ENCODE data around the gene PPEF2. TPM values are rescaled to one million over a fixed set of nuclear protein-coding genes. Genes with fewer than 3 reads are reported as not detected.
"Not testable (repeated sequence)": the region's sequence is repeated elsewhere in the genome, so short reads cannot be mapped to it uniquely, and the experiment has no call there.

The PPEF2 gene
- total RNA-seq, 2 experiments from 2014 or later = 0.49 to 0.56 TPM

DNA sequence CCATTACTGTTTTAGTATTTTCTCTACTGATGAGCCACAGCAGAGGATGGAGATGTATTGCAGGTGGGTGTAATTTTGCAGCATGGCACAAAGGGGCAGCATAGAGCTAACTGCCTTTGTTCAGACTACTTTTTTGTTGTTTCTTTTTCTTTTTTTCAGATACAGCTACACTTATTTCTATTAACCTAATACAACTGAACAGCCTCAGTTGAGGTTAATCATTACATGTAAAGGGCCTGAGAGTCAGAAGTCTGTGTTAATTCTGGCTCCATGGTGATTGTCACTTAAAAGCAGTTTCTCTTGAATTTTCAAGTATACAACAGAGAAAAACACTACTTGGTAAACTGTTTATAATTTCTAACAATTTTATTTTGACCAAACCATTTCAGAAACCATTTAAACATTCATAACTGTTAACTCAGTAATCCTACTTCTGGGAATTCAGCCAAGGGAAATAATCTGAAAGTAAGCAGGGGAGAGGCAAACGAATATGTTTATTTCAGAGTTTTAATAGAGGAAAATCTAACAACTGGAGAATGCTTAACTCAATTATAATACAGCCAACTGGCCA, 13.9 kb upstream of the PPEF2 start:
- no peak overlapping the region for H3K27ac ChIP-seq (ENCODE audit: low read depth in 1 of 2, low read length in 2 of 2)
- intact Hi-C loops (cut with DNase I, micrococcal nuclease) = loop anchor here (2.0 to 5.0 kb wide), 2 partner anchors 151 kb away; no protein-coding TSS in a partner anchor
- DNase-seq (peak in 5 of 14 experiments; percentile 20 to 64 (median 45)), ATAC-seq (ENCODE audit: poor library complexity) (peak; percentile 63)
- Mint-ChIP-seq H3K36me3 (ENCODE audit: low read depth) (peaks cover 79% of the 10 kb centered on the region), H3K27ac (no peak overlapping the region), H3K4me3 (no peak overlapping the region), H3K9me3 (peaks cover 3% of the 10 kb centered on the region), H3K27me3 (no peaks in the 10 kb centered on the region), H3K4me1 (ENCODE audit: low read depth) (no peaks in the 10 kb centered on the region)
- H3K4me1 ChIP-seq (ENCODE audit: insufficient read depth, low read length) = no peaks in the 10 kb centered on the region
- no peak overlapping the region for H3K4me3 ChIP-seq (ENCODE audit: low read length)
- no peaks in the 10 kb centered on the region for H3K9me3 ChIP-seq (ENCODE audit: control insufficient read depth in 1 of 2, insufficient read depth in 1 of 2, low read length in 2 of 2)
- H3K27me3 ChIP-seq (ENCODE audit: control insufficient read depth in 1 of 2, insufficient read depth in 2 of 2, low read length in 2 of 2) = no peaks in the 10 kb centered on the region
- TF ChIP-seq, protein P1, sequence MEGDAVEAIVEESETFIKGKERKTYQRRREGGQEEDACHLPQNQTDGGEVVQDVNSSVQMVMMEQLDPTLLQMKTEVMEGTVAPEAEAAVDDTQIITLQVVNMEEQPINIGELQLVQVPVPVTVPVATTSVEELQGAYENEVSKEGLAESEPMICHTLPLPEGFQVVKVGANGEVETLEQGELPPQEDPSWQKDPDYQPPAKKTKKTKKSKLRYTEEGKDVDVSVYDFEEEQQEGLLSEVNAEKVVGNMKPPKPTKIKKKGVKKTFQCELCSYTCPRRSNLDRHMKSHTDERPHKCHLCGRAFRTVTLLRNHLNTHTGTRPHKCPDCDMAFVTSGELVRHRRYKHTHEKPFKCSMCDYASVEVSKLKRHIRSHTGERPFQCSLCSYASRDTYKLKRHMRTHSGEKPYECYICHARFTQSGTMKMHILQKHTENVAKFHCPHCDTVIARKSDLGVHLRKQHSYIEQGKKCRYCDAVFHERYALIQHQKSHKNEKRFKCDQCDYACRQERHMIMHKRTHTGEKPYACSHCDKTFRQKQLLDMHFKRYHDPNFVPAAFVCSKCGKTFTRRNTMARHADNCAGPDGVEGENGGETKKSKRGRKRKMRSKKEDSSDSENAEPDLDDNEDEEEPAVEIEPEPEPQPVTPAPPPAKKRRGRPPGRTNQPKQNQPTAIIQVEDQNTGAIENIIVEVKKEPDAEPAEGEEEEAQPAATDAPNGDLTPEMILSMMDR (IDR thresholded peaks at IDR 0.05) = peak; percentile 75
- POLR2A ChIA-PET = interaction anchor here (0.6 to 0.9 kb wide), 2 partner anchors 23 to 402 kb away, joined by 3 read pairs; no protein-coding TSS in a partner anchor
- peaks cover 53% of the 10 kb centered on the region for H3K36me3 ChIP-seq (ENCODE audit: insufficient read depth, low read length)
- CTCF ChIA-PET = interaction anchor here (0.6 to 1.5 kb wide), 3 partner anchors 9 to 31 kb away, joined by 3 to 6 read pairs (median 4); no protein-coding TSS in a partner anchor

- no peaks in the 10 kb centered on the region for H3K9me3 ChIP-seq (ENCODE audit: control insufficient read depth in 1 of 2, insufficient read depth in 1 of 2, low read length in 2 of 2)
- TF ChIP-seq, protein P1 (IDR thresholded peaks at IDR 0.05) = no peak
- H3K27me3 ChIP-seq (ENCODE audit: control insufficient read depth in 1 of 2, insufficient read depth in 2 of 2, low read length in 2 of 2) = no peaks in the 10 kb centered on the region
- no peak for DNase-seq
- H3K27ac ChIP-seq (ENCODE audit: low read depth in 1 of 2, low read length in 2 of 2) = no peak overlapping the region
- no peaks in the 10 kb centered on the region for H3K4me1 ChIP-seq (ENCODE audit: insufficient read depth, low read length)
- H3K4me3 ChIP-seq (ENCODE audit: low read length) = no peak overlapping the region
- peaks cover 8% of the 10 kb centered on the region for H3K9me3 Mint-ChIP-seq
- no peak for ATAC-seq (ENCODE audit: poor library complexity)
- intact Hi-C loops (cut with DNase I, micrococcal nuclease) = no loop called here
- H3K4me3 Mint-ChIP-seq = no peak overlapping the region
- H3K36me3 ChIP-seq (ENCODE audit: insufficient read depth, low read length) = peaks cover 24% of the 10 kb centered on the region
- no peak overlapping the region for H3K27ac Mint-ChIP-seq
- CTCF ChIA-PET = no interaction called here
- POLR2A ChIA-PET = no interaction called here
- H3K4me1 Mint-ChIP-seq (ENCODE audit: low read depth) = no peaks in the 10 kb centered on the region
- no peaks in the 10 kb centered on the region for H3K27me3 Mint-ChIP-seq
- H3K36me3 Mint-ChIP-seq (ENCODE audit: low read depth) = peaks cover 59% of the 10 kb centered on the region
These were observed 10.7 kb upstream of the PPEF2 start for GRCh38 chr4:75912968-75913367.

- H3K9me3 Mint-ChIP-seq; POLR2A ChIA-PET; H3K4me3 ChIP-seq (ENCODE audit: low read length); H3K27ac Mint-ChIP-seq; H3K4me1 Mint-ChIP-seq (ENCODE audit: low read depth); DNase-seq; H3K27me3 ChIP-seq (ENCODE audit: control insufficient read depth in 1 of 2, insufficient read depth in 2 of 2, low read length in 2 of 2); H3K9me3 ChIP-seq (ENCODE audit: control insufficient read depth in 1 of 2, insufficient read depth in 1 of 2, low read length in 2 of 2); H3K27me3 Mint-ChIP-seq; H3K4me1 ChIP-seq (ENCODE audit: insufficient read depth, low read length); CTCF ChIA-PET; H3K4me3 Mint-ChIP-seq; intact Hi-C loops (cut with DNase I, micrococcal nuclease); ATAC-seq (ENCODE audit: poor library complexity); H3K27ac ChIP-seq (ENCODE audit: low read depth in 1 of 2, low read length in 2 of 2): not testable (repeated sequence)
- H3K36me3 Mint-ChIP-seq (ENCODE audit: low read depth) = peaks cover 42% of the 10 kb centered on the region
- peaks cover 15% of the 10 kb centered on the region for H3K36me3 ChIP-seq (ENCODE audit: insufficient read depth, low read length)
These were observed 8.6 kb upstream of the PPEF2 start for GRCh38 chr4:75910831-75911230.

- no peak overlapping the region for H3K4me3 Mint-ChIP-seq
- peaks cover 8% of the 10 kb centered on the region for H3K9me3 Mint-ChIP-seq
- H3K4me1 Mint-ChIP-seq (ENCODE audit: low read depth) = no peaks in the 10 kb centered on the region
- DNase-seq (no peak), ATAC-seq (ENCODE audit: poor library complexity) (no peak)
- intact Hi-C loops (cut with DNase I, micrococcal nuclease) = no loop called here
- peaks cover 34% of the 10 kb centered on the region for H3K36me3 Mint-ChIP-seq (ENCODE audit: low read depth)
- TF ChIP-seq, protein P1 (IDR thresholded peaks at IDR 0.05) = no peak
- Histone ChIP-seq H3K4me1 (ENCODE audit: insufficient read depth, low read length) (no peaks in the 10 kb centered on the region), H3K4me3 (ENCODE audit: low read length) (no peak overlapping the region), H3K9me3 (ENCODE audit: control insufficient read depth in 1 of 2, insufficient read depth in 1 of 2, low read length in 2 of 2) (no peaks in the 10 kb centered on the region), H3K36me3 (ENCODE audit: insufficient read depth, low read length) (peaks cover 5% of the 10 kb centered on the region), H3K27ac (ENCODE audit: low read depth in 1 of 2, low read length in 2 of 2) (no peak overlapping the region), H3K27me3 (ENCODE audit: control insufficient read depth in 1 of 2, insufficient read depth in 2 of 2, low read length in 2 of 2) (no peaks in the 10 kb centered on the region)
- ChIA-PET POLR2A (no interaction called here), CTCF (no interaction called here)
- H3K27me3 Mint-ChIP-seq = no peaks in the 10 kb centered on the region
- no peak overlapping the region for H3K27ac Mint-ChIP-seq
These were observed 7.2 kb upstream of the PPEF2 start for GRCh38 chr4:75909405-75909804.
